GM12878 (cell line): Measurements from ENCODE around the gene OSBPL3. TPM values are rescaled to one million over a fixed set of nuclear protein-coding genes. Genes with fewer than 3 reads are reported as not detected.

Experiments used
- ATAC-seq: fragments of 200-7000 bp; cut with Tn5 transposase; 3 replicates; pipeline ENCODE4 v1.9.1; 2020; ENCODE audit warnings: mild to moderate bottlenecking, moderate library complexity
- BruUV-seq: library from RNA; stranded (reverse); fragments of 400-500 nt; replicated peaks from 2 replicates; lab custom pipeline; 2021; lab: Mats Ljungman, UMichigan
- CTCF ChIA-PET: fragments of 300-600 bp; sonication (Branson Sonifier 250); formaldehyde crosslinking; extraction: SDS; loops from one replicate; lab custom pipeline; 2021; ENCODE audit warnings: inconsistent platforms; lab: Yijun Ruan, JAX
- POLR2A ChIA-PET: fragments of 350-600 bp; formaldehyde crosslinking; extraction: SDS; loops from one replicate; lab custom pipeline; 2021; ENCODE audit warnings: inconsistent platforms; lab: Charles Lee
- RAD21 ChIA-PET: fragments of 300-600 bp; sonication (Branson Sonifier 250); formaldehyde crosslinking; loops from one replicate; lab custom pipeline; 2023; ENCODE audit warnings: antibody characterized with exemption; ENCODE audit not compliant: unreplicated experiment; lab: Charles Lee
- SMC1A ChIA-PET: fragments of 300-600 bp; sonication (Branson Sonifier 250); formaldehyde crosslinking; loops from one replicate; lab custom pipeline; 2023; ENCODE audit not compliant: unreplicated experiment, uncharacterized antibody; lab: Charles Lee
- DNase-seq: peaks from one replicate; pipeline ENCODE4 v3.0.0-alpha.2; 2011; ENCODE audit warnings: low read depth, low spot score
- FAIRE-seq: peaks from 3 replicates; lab custom pipeline; 2011; peaks lifted over from hg19 to GRCh38; lab: Jason Lieb, UNC
- H2AFZ ChIP-seq: 2 replicates; pipeline ENCODE4 v1.6.0; 2011; ENCODE audit warnings: low read depth, low read length, control low read depth; ENCODE audit not compliant: control insufficient read depth
- H3K27ac ChIP-seq: 2 replicates; pipeline ENCODE4 v1.5.1; 2011; ENCODE audit warnings: control low read depth; ENCODE audit not compliant: control insufficient read depth, insufficient read depth
- H3K27me3 ChIP-seq, 2 experiments: replicated peaks in 1 of 2; 2 replicates each; pipeline versions ENCODE4 v1.6.0 to v1.6.1; 2011; ENCODE audit warnings: low read length in 1 of 2; ENCODE audit not compliant: control insufficient read depth in 2 of 2, insufficient read depth in 2 of 2
- H3K36me3 ChIP-seq, 2 experiments: 2 replicates each; pipeline ENCODE4 v1.5.1; 2011; ENCODE audit warnings: low read length in 1 of 2; ENCODE audit not compliant: control insufficient read depth in 2 of 2, insufficient read depth in 2 of 2
- H3K4me1 ChIP-seq: 2 replicates; pipeline ENCODE4 v1.6.1; 2011; ENCODE audit warnings: mild to moderate bottlenecking, low read length, moderate library complexity, mixed read lengths; ENCODE audit not compliant: control insufficient read depth, insufficient read depth
- H3K4me2 ChIP-seq: 2 replicates; pipeline ENCODE4 v1.6.0; 2011; ENCODE audit warnings: control low read depth; ENCODE audit not compliant: control insufficient read depth, insufficient read depth
- H3K4me3 ChIP-seq: fragments of 200-600 bp; sonication (generic); 2 replicates; pipeline ENCODE4 v1.5.1; 2016
- H3K79me2 ChIP-seq: 2 replicates; pipeline ENCODE4 v1.6.0; 2011; ENCODE audit warnings: low read length; ENCODE audit not compliant: control insufficient read depth, insufficient read depth
- H3K9ac ChIP-seq: 2 replicates; pipeline ENCODE4 v1.8.0; 2011; ENCODE audit warnings: low read length, control low read depth, mixed read lengths; ENCODE audit not compliant: control insufficient read depth, insufficient read depth
- H3K9me3 ChIP-seq: replicated peaks from 3 replicates; pipeline ENCODE4 v1.5.1; 2011; ENCODE audit warnings: mild to moderate bottlenecking, low read length; ENCODE audit not compliant: control insufficient read depth, insufficient read depth
- H4K20me1 ChIP-seq: 2 replicates; pipeline ENCODE4 v1.6.0; 2011; ENCODE audit not compliant: control insufficient read depth, insufficient read depth
- ATF7 ChIP-seq: fragments of 450-650 bp; IDR thresholded peaks from 2 replicates; pipeline ENCODE4 v1.6.1; 2016; ENCODE audit warnings: low read depth, mild to moderate bottlenecking
- BCL11A ChIP-seq: IDR thresholded peaks from 2 replicates; pipeline ENCODE4 v1.6.1; 2011; ENCODE audit warnings: low read depth, low read length
- BRCA1 ChIP-seq: IDR thresholded peaks from 2 replicates; pipeline ENCODE4 v1.6.1; 2011; ENCODE audit warnings: low read depth, low read length, improper control_type of control experiment
- CTCF ChIP-seq, 3 experiments: IDR thresholded peaks in 2 of 3; conservative IDR thresholded peaks in 1 of 3; 2 replicates each; pipeline ENCODE4 v1.5.1; 2011; ENCODE audit warnings: low read depth in 3 of 3, low read length in 3 of 3, mild to moderate bottlenecking in 3 of 3, control low read depth in 2 of 3, moderate library complexity in 2 of 3, inconsistent platforms in 1 of 3, mixed read lengths in 1 of 3; ENCODE audit not compliant: control insufficient read depth in 2 of 3, insufficient read depth in 1 of 3; ENCODE audit errors: extremely low read depth in 1 of 3
- EP300 ChIP-seq, 2 experiments: fragments of 150-350 bp in 1 of 2; IDR thresholded peaks; 2 replicates each; pipeline ENCODE4 v1.6.1; 2011 to 2012; ENCODE audit warnings: low read depth in 2 of 2, low read length in 2 of 2, borderline replicate concordance in 1 of 2, improper control_type of control experiment in 1 of 2, inconsistent platforms in 1 of 2; ENCODE audit not compliant: control insufficient read depth in 1 of 2
- ETV6 ChIP-seq, 2 experiments: fragments of 450-650 bp in 1 of 2; IDR thresholded peaks in 1 of 2; conservative IDR thresholded peaks in 1 of 2; 2 replicates each; pipeline ENCODE4 v1.6.1; 2014; ENCODE audit warnings: antibody characterized with exemption in 1 of 2, borderline replicate concordance in 1 of 2, low read depth in 1 of 2, mild to moderate bottlenecking in 1 of 2, moderate library complexity in 1 of 2
- PAX8 ChIP-seq: fragments of 450-650 bp; IDR thresholded peaks from 2 replicates; pipeline ENCODE4 v1.6.1; 2017; ENCODE audit warnings: mild to moderate bottlenecking, moderate library complexity
- SIX5 ChIP-seq: IDR thresholded peaks from 2 replicates; pipeline ENCODE4 v1.6.1; 2011; ENCODE audit warnings: mild to moderate bottlenecking, low read depth, low read length, moderate library complexity; ENCODE audit not compliant: severe bottlenecking
- STAT1 ChIP-seq: fragments of 450-650 bp; conservative IDR thresholded peaks from 2 replicates; pipeline ENCODE4 v1.6.1; 2014; ENCODE audit warnings: antibody characterized with exemption, mild to moderate bottlenecking
- ZBTB4 ChIP-seq: fragments of 450-650 bp; formaldehyde crosslinking; IDR thresholded peaks from 2 replicates; pipeline ENCODE4 v1.4.0; 2022; ENCODE audit warnings: mild to moderate bottlenecking, moderate library complexity
- ZNF384 ChIP-seq: IDR thresholded peaks from 2 replicates; pipeline ENCODE4 v1.6.1; 2012; ENCODE audit warnings: low read depth, mild to moderate bottlenecking, low read length, improper control_type of control experiment, borderline replicate concordance
- ZNF622 ChIP-seq: fragments of 450-650 bp; IDR thresholded peaks from 2 replicates; pipeline ENCODE4 v1.6.1; 2017; ENCODE audit warnings: mild to moderate bottlenecking, inconsistent platforms
- WGBS: methylation state at CpG from one replicate; pipeline ENCODE4 v1.1.6; 2016; ENCODE audit warnings: low lambda C conversion rate; ENCODE audit not compliant: insufficient replicate concordance, insufficient coverage; ENCODE audit errors: missing lambda C conversion rate; 5-methylcytosine and 5-hydroxymethylcytosine counted together
- in situ Hi-C: fragments of 300-500 bp; cut with MboI; formaldehyde crosslinking; loops from 9 replicates; pipeline ENCODE4 v1.14.3; 2018; ENCODE audit warnings: mixed read lengths
- intact Hi-C: fragments of 100-400 bp; cut with micrococcal nuclease; formaldehyde crosslinking; loops from one replicate; pipeline ENCODE4 v1.14.2; 2022; ENCODE audit not compliant: unreplicated experiment
- polyA plus RNA-seq, 11 experiments: library from polyadenylated mRNA; depleted of rRNA in 4 of 11; unstranded in 6 of 11; stranded (reverse) in 5 of 11; fragments of >200 nt; fragmentation: Nextera tagmentation in 4 of 11; fragmentation: Illumina TruSeq in 1 of 11; extraction: Ambion mirVana in 4 of 11; extraction: Trizol in 1 of 11; gene quantifications; 1 replicate in 1 of 11; 2 replicates in 10 of 11; pipeline versions ENCODE4 v1.2.1 to v1.2.3, GENCODE V29; 2011 to 2016; ENCODE audit warnings: inconsistent platforms in 2 of 11, missing spikeins in 2 of 11, low read depth in 1 of 11
- total RNA-seq, 4 experiments: library from RNA; depleted of rRNA in 3 of 4; stranded (reverse); fragments of >200 nt in 3 of 4; fragmentation: Illumina TruSeq in 1 of 4; extraction: Trizol in 1 of 4; gene quantifications; 2 replicates each; pipeline versions ENCODE4 v1.2.1 to v1.2.3, GENCODE V29; 2013 to 2021
- TF ChIP-seq, protein P1 (sequence below): fragments of 450-650 bp; IDR thresholded peaks from 2 replicates; pipeline ENCODE4 v1.6.1; 2017; ENCODE audit warnings: borderline replicate concordance
- TF ChIP-seq, protein P2 (sequence below): IDR thresholded peaks from 2 replicates; pipeline ENCODE4 v1.6.1; 2011; ENCODE audit warnings: borderline replicate concordance, low read depth, mild to moderate bottlenecking, moderate library complexity, low read length; ENCODE audit not compliant: insufficient read depth, poor library complexity, severe bottlenecking

OSBPL3 gene
- total and polyA plus RNA-seq, 10 of the 15 experiments (the other 5 are each of a cell fraction or from before 2014, with no cell fraction given): 6.1 to 46.6 (median 27.0) TPM

DNA sequence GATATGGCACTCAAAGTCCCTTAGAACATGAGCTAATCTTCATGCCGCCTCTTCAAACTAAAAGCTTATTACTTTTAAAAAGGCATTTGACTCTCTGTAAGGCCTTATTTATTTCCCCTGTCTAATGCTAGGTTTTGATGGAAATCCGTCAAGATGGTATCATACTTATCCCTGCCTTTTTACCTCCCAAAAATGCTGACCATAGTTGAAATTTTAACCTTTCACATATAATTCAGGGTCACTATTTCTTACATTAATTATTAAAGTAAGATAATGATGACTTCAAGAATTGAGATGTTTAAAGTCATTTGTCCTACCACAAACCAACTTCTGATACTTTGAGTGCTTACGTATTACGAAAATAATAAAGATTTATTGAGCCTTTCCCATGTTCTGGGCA, 12.3 kb upstream of the OSBPL3 start:
- no peaks in the 10 kb centered on the region for H3K27me3 ChIP-seq
- WGBS: 74% methylated on average over 4 of the region's 4 CpGs
- no peak overlapping the region for H3K4me2 ChIP-seq
- no peak for FAIRE-seq
- H3K9ac ChIP-seq: no peak overlapping the region
- H3K4me1 ChIP-seq: no peaks in the 10 kb centered on the region
- BruUV-seq: no TSS peak
- H3K27ac ChIP-seq: no peak overlapping the region
- no peak overlapping the region for H3K4me3 ChIP-seq
- DNase-seq: no peak
- no peaks in the 10 kb centered on the region for H3K36me3 ChIP-seq
- in situ Hi-C loops (no loop called here), intact Hi-C loops (no loop called here)
- CTCF ChIA-PET: interaction anchor here (0.6 kb wide), 2 partner anchors 100 to 200 kb away, joined by 3 read pairs; no protein-coding TSS in a partner anchor
- H3K9me3 ChIP-seq: no peaks in the 10 kb centered on the region
- H3K79me2 ChIP-seq: no peaks in the 10 kb centered on the region
- RAD21 ChIA-PET: no interaction called here
- H2AFZ ChIP-seq: no peak overlapping the region
- H4K20me1 ChIP-seq: no peaks in the 10 kb centered on the region
- POLR2A ChIA-PET: interaction anchor here (0.6 kb wide), 2 partner anchors 8 to 1950 kb away, joined by 3 read pairs; no protein-coding TSS in a partner anchor
- ATAC-seq: no peak
- SMC1A ChIA-PET: interaction anchor here (0.9 to 1.1 kb wide), 2 partner anchors 19 to 147 kb away, joined by 3 read pairs; no protein-coding TSS in a partner anchor
- no peak for TF ChIP-seq ZNF622
- TF ChIP-seq EP300 (IDR thresholded peaks at IDR 0.05; ENCODE audit: borderline replicate concordance in 1 of 2, control insufficient read depth in 1 of 2, low read depth in 2 of 2, low read length in 2 of 2): no peak
- TF ChIP-seq, protein P1, sequence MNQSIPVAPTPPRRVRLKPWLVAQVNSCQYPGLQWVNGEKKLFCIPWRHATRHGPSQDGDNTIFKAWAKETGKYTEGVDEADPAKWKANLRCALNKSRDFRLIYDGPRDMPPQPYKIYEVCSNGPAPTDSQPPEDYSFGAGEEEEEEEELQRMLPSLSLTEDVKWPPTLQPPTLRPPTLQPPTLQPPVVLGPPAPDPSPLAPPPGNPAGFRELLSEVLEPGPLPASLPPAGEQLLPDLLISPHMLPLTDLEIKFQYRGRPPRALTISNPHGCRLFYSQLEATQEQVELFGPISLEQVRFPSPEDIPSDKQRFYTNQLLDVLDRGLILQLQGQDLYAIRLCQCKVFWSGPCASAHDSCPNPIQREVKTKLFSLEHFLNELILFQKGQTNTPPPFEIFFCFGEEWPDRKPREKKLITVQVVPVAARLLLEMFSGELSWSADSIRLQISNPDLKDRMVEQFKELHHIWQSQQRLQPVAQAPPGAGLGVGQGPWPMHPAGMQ: no peak
- TF ChIP-seq ATF7: no peak
- TF ChIP-seq PAX8: no peak
- TF ChIP-seq, protein P2, sequence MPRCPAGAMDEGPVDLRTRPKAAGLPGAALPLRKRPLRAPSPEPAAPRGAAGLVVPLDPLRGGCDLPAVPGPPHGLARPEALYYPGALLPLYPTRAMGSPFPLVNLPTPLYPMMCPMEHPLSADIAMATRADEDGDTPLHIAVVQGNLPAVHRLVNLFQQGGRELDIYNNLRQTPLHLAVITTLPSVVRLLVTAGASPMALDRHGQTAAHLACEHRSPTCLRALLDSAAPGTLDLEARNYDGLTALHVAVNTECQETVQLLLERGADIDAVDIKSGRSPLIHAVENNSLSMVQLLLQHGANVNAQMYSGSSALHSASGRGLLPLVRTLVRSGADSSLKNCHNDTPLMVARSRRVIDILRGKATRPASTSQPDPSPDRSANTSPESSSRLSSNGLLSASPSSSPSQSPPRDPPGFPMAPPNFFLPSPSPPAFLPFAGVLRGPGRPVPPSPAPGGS: no peak
- TF ChIP-seq BCL11A: no peak
- TF ChIP-seq SIX5: no peak
- TF ChIP-seq BRCA1: no peak
- TF ChIP-seq STAT1: no peak
- no peak for TF ChIP-seq ZNF384
- TF ChIP-seq ETV6 (conservative IDR thresholded peaks at IDR 0.05 in 1 of 2, IDR thresholded peaks at IDR 0.05 in 1 of 2; ENCODE audit: borderline replicate concordance in 1 of 2, low read depth in 1 of 2): no peak
- TF ChIP-seq ZBTB4: no peak
- no peak for TF ChIP-seq CTCF (IDR thresholded peaks at IDR 0.05 in 2 of 3, conservative IDR thresholded peaks at IDR 0.05 in 1 of 3; ENCODE audit: control insufficient read depth in 2 of 3, extremely low read depth in 1 of 3, insufficient read depth in 1 of 3, low read depth in 3 of 3, low read length in 3 of 3)
